ENCODE data around the gene PDE7B. TPM values are rescaled to one million over a fixed set of nuclear protein-coding genes. Genes with fewer than 3 reads are reported as not detected.

Gene PDE7B
- total RNA-seq, 1 experiment from 2014 or later = not detected

DNA sequence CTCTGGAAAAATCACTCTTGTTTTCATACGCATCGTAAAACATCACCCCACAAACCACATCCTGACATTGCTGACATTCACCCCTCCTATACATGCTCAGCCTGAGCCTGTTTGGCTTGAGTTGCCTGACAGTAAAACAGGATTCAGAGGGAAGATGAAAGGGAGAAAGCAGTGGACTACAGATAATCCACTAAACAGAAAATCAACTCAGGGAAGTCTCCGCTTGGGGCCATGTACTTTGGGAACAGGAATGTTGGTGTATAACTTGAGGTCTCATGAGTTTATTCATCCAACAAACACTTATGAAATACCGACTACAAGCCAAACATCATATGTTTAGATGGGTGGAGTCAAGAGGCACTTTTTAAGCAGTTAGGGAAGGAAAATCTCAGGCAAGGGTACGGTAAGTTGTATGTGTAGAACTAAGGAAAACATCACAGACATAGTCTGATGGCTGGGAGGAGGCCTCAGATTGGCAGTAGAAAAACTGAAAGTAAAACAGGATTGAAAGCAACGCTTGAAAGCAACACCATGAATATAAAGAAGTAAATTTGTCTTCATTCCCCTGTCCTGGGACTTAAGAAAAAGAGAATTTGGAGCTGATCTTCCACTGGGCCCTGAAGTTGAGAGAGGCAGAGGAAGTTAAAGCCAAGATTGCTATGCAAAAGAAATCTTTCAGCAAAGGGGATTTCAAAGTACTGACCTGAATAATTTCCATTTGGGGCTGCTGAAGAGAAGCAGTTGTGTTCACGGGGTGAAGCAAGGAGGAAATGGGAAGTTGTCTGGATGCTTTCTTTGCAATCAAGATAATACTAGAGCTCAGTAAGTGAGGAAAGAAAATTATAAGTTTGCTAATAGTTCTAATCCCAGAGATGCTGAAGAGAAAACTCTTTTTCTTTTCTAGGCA is 28.8 kb downstream of the PDE7B start:
- H3K4me2 ChIP-seq (ENCODE audit: low read length) = peak overlapping the region; percentile 58

DNA sequence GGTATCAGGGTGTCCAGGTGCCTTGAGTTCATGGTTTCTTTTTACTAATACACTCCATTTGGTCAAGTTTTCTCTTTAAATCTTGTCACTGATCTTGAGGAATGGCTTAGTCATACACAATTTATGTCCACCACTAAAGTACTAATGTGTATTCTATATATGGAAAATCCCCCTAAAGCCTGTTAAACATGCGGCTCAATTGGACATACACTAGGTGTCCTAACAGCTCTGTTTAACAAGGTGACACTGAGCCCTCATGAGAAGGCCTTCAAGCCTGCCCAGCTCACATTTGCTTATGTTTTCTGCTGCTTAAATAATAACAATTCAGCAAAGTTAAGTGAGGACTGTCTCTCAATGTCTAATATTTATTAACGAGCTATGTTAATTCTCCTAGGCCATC is 31.5 kb downstream of the PDE7B start:
- intact Hi-C loops (cut with micrococcal nuclease) = loop anchor here (5.0 kb wide), 1 partner anchor 54 kb away; no protein-coding TSS in a partner anchor
- BruUV-seq (replicated peaks) = no TSS peak
- peak; percentile 11 for DNase-seq
- H2AFZ ChIP-seq (ENCODE audit: low read length) = no peak overlapping the region
- H3K4me3 ChIP-seq (ENCODE audit: low read length) = no peak overlapping the region
- no peaks in the 10 kb centered on the region for H3F3A ChIP-seq (ENCODE audit: low read length, unreplicated experiment)
- H3K79me2 ChIP-seq (ENCODE audit: low read length) = no peaks in the 10 kb centered on the region
- no peak overlapping the region for H3K4me2 ChIP-seq (ENCODE audit: low read length)
- TF ChIP-seq EZH2phosphoT487 (IDR thresholded peaks at IDR 0.05; ENCODE audit: borderline replicate concordance, low read length) = no peak
- TF ChIP-seq, protein P1, sequence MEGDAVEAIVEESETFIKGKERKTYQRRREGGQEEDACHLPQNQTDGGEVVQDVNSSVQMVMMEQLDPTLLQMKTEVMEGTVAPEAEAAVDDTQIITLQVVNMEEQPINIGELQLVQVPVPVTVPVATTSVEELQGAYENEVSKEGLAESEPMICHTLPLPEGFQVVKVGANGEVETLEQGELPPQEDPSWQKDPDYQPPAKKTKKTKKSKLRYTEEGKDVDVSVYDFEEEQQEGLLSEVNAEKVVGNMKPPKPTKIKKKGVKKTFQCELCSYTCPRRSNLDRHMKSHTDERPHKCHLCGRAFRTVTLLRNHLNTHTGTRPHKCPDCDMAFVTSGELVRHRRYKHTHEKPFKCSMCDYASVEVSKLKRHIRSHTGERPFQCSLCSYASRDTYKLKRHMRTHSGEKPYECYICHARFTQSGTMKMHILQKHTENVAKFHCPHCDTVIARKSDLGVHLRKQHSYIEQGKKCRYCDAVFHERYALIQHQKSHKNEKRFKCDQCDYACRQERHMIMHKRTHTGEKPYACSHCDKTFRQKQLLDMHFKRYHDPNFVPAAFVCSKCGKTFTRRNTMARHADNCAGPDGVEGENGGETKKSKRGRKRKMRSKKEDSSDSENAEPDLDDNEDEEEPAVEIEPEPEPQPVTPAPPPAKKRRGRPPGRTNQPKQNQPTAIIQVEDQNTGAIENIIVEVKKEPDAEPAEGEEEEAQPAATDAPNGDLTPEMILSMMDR (conservative IDR thresholded peaks at IDR 0.05; ENCODE audit: low read depth, low read length) = no peak; the same call in 1 of the 2 replicates
- no peak for TF ChIP-seq EZH2 (IDR thresholded peaks at IDR 0.05; ENCODE audit: low read length, unreplicated experiment)
- H3K9me2 ChIP-seq (replicated peaks; ENCODE audit: low read length) = no peaks in the 10 kb centered on the region
- H3K4me1 ChIP-seq (ENCODE audit: insufficient read depth, low read length) = peaks cover 15% of the 10 kb centered on the region
- no peak overlapping the region for H3K9ac ChIP-seq (ENCODE audit: low read length)
- H3K9me3 ChIP-seq (ENCODE audit: low read length) = no peaks in the 10 kb centered on the region
- ChIA-PET CTCF (no interaction called here), POLR2A (ENCODE audit: unreplicated experiment) (no interaction called here)
- no peaks in the 10 kb centered on the region for H4K20me1 ChIP-seq (ENCODE audit: low read length)
- no peaks in the 10 kb centered on the region for H3K36me3 ChIP-seq (ENCODE audit: low read depth, low read length)
- no peak overlapping the region for H3K27ac ChIP-seq (ENCODE audit: low read length)
- ATAC-seq = no peak
- H3K27me3 ChIP-seq (ENCODE audit: low read length) = no peaks in the 10 kb centered on the region

More for the DNA sequence above, 28.8 kb downstream of the PDE7B start:
- Histone ChIP-seq H4K20me1 (ENCODE audit: low read length) (no peaks in the 10 kb centered on the region), H3K36me3 (ENCODE audit: low read depth, low read length) (no peaks in the 10 kb centered on the region), H3K4me3 (ENCODE audit: low read length) (peak overlapping the region; percentile 26; the same call in 1 of the 2 replicates), H3K9me3 (ENCODE audit: low read length) (no peaks in the 10 kb centered on the region), H3K9ac (ENCODE audit: low read length) (no peak overlapping the region), H3F3A (ENCODE audit: low read length, unreplicated experiment) (no peaks in the 10 kb centered on the region), H3K27ac (ENCODE audit: low read length) (no peak overlapping the region), H3K79me2 (ENCODE audit: low read length) (no peaks in the 10 kb centered on the region), H2AFZ (ENCODE audit: low read length) (peak overlapping the region; percentile 10; the same call in 1 of the 2 replicates), H3K4me1 (ENCODE audit: insufficient read depth, low read length) (peaks cover 15% of the 10 kb centered on the region), H3K27me3 (ENCODE audit: low read length) (no peaks in the 10 kb centered on the region), H3K9me2 (replicated peaks; ENCODE audit: low read length) (no peaks in the 10 kb centered on the region)
- ChIA-PET CTCF (no interaction called here), POLR2A (ENCODE audit: unreplicated experiment) (no interaction called here)
- peak; percentile 96 for ATAC-seq
- BruUV-seq (replicated peaks) = no TSS peak
- TF ChIP-seq, protein P1 (conservative IDR thresholded peaks at IDR 0.05; ENCODE audit: low read depth, low read length) = no peak
- no peak for TF ChIP-seq EZH2phosphoT487 (IDR thresholded peaks at IDR 0.05; ENCODE audit: borderline replicate concordance, low read length)
- TF ChIP-seq EZH2 (IDR thresholded peaks at IDR 0.05; ENCODE audit: low read length, unreplicated experiment) = no peak
- peak; percentile 60 for DNase-seq
- intact Hi-C loops (cut with micrococcal nuclease) = loop anchor here (5.0 kb wide), 1 partner anchor 57 kb away; no protein-coding TSS in a partner anchor

DNA sequence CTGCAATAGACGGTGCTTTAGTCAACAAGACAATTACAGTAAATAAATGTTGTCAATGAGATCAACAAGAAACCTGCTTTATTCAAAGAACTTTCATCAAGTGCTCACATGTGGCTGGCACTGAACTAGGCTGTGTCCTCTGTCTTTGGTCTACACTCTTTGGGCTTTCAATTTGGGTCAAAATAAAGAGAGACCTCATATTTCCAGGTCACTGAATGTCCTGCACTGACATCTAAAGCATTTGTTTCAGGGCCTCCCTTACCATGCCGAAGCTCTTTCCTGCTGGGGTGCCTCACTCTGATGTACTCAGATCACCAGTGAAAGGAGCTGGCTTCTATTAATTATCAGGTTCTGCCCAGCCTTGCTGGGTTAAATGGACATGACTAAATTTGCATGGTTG is 32.0 kb downstream of the PDE7B start:
- intact Hi-C loops (cut with micrococcal nuclease) = loop anchor here (5.0 kb wide), 1 partner anchor 54 kb away; no protein-coding TSS in a partner anchor
- ATAC-seq = no peak
- BruUV-seq (replicated peaks) = no TSS peak
- TF ChIP-seq EZH2 (IDR thresholded peaks at IDR 0.05; ENCODE audit: low read length, unreplicated experiment) = no peak
- no peaks in the 10 kb centered on the region for H3K27me3 ChIP-seq (ENCODE audit: low read length)
- H3K9ac ChIP-seq (ENCODE audit: low read length) = no peak overlapping the region
- H3K4me1 ChIP-seq (ENCODE audit: insufficient read depth, low read length) = peaks cover 15% of the 10 kb centered on the region
- no peak overlapping the region for H3K4me2 ChIP-seq (ENCODE audit: low read length)
- ChIA-PET CTCF (no interaction called here), POLR2A (ENCODE audit: unreplicated experiment) (no interaction called here)
- H4K20me1 ChIP-seq (ENCODE audit: low read length) = no peaks in the 10 kb centered on the region
- H3K9me2 ChIP-seq (replicated peaks; ENCODE audit: low read length) = no peaks in the 10 kb centered on the region
- H3K27ac ChIP-seq (ENCODE audit: low read length) = no peak overlapping the region
- DNase-seq = no peak
- H2AFZ ChIP-seq (ENCODE audit: low read length) = no peak overlapping the region
- no peaks in the 10 kb centered on the region for H3K9me3 ChIP-seq (ENCODE audit: low read length)
- H3K36me3 ChIP-seq (ENCODE audit: low read depth, low read length) = no peaks in the 10 kb centered on the region
- H3K79me2 ChIP-seq (ENCODE audit: low read length) = no peaks in the 10 kb centered on the region
- H3K4me3 ChIP-seq (ENCODE audit: low read length) = no peak overlapping the region
- H3F3A ChIP-seq (ENCODE audit: low read length, unreplicated experiment) = no peaks in the 10 kb centered on the region
